Neural progenitor cell (in vitro differentiated cells): ENCODE results near the gene SCNN1B.

Experiments used
- EZH2phosphoT487 ChIP-seq: fragments of 200-600 bp; sonication (generic); IDR thresholded peaks from 2 replicates; pipeline ENCODE4 v1.6.1; 2017; ENCODE audit warnings: antibody characterized with exemption
- TF ChIP-seq, protein P1 (sequence below): fragments of 200-600 bp; sonication (generic); IDR thresholded peaks from 2 replicates; pipeline ENCODE4 v1.5.1; 2017; ENCODE audit warnings: antibody characterized with exemption, mild to moderate bottlenecking

DNA sequence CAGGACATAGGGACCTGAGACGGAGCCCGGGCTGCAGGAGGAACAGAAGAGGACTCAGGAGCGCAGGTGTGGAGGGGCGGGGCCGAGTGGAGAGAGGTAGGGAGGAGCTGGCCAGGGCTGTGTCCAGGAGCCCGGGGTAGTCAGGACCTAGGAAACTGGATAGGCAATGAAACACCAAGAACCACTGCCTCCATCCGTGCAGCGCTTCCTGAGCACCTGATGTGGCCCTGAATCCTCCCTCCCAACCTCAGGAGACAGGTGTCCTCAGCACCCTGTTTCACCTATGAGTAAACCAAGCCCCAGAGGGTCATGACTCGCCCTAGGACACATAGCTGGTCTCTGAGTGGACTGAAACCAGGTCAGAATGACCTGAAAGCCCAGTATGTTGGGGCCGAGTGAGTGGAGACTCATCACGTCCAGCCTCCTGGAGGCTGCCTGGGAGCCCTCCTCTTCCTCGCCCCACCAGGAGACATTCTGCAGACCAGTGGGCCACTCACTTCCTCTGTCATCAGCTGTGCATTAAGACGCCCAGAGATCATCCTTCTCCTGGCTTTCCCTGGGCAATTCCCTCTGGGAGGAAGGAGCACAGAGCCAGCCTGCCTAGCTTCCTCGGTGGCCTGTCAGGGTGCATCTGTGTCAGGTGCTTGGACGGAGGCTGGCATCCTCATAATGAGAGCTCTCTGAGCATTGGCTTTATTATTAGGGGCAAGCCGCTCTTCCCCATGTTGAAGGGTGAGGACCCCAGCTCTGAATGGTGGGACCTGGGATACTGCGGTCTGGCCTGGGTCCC, 72.8 kb downstream of the SCNN1B start:
- TF ChIP-seq, protein P1, sequence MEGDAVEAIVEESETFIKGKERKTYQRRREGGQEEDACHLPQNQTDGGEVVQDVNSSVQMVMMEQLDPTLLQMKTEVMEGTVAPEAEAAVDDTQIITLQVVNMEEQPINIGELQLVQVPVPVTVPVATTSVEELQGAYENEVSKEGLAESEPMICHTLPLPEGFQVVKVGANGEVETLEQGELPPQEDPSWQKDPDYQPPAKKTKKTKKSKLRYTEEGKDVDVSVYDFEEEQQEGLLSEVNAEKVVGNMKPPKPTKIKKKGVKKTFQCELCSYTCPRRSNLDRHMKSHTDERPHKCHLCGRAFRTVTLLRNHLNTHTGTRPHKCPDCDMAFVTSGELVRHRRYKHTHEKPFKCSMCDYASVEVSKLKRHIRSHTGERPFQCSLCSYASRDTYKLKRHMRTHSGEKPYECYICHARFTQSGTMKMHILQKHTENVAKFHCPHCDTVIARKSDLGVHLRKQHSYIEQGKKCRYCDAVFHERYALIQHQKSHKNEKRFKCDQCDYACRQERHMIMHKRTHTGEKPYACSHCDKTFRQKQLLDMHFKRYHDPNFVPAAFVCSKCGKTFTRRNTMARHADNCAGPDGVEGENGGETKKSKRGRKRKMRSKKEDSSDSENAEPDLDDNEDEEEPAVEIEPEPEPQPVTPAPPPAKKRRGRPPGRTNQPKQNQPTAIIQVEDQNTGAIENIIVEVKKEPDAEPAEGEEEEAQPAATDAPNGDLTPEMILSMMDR, result no peak
- TF ChIP-seq EZH2phosphoT487, result no peak
